Measurements from ENCODE around the gene TRAF3.

TRAF3 gene

GRCh38 chr14:102817942-102818940, 41.0 kb downstream of the TRAF3 start:
- ATAC-seq (ENCODE audit: low read depth) (peak; percentile 34; the same call in 2 of the 3 replicates), DNase-seq (ENCODE audit: low spot score) (no peak)
- no peak overlapping the region for H3K27ac ChIP-seq (ENCODE audit: poor library complexity, severe bottlenecking)
- H3K36me3 ChIP-seq (ENCODE audit: low read depth) = no peaks in the 10 kb centered on the region
- H3K4me1 ChIP-seq (ENCODE audit: insufficient read depth, poor library complexity, severe bottlenecking) = peaks cover 13% of the 10 kb centered on the region
- TF ChIP-seq, protein P1, sequence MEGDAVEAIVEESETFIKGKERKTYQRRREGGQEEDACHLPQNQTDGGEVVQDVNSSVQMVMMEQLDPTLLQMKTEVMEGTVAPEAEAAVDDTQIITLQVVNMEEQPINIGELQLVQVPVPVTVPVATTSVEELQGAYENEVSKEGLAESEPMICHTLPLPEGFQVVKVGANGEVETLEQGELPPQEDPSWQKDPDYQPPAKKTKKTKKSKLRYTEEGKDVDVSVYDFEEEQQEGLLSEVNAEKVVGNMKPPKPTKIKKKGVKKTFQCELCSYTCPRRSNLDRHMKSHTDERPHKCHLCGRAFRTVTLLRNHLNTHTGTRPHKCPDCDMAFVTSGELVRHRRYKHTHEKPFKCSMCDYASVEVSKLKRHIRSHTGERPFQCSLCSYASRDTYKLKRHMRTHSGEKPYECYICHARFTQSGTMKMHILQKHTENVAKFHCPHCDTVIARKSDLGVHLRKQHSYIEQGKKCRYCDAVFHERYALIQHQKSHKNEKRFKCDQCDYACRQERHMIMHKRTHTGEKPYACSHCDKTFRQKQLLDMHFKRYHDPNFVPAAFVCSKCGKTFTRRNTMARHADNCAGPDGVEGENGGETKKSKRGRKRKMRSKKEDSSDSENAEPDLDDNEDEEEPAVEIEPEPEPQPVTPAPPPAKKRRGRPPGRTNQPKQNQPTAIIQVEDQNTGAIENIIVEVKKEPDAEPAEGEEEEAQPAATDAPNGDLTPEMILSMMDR (IDR thresholded peaks at IDR 0.05; ENCODE audit: poor library complexity, severe bottlenecking) = no peak
- no peak overlapping the region for H3K4me3 ChIP-seq (ENCODE audit: severe bottlenecking)
- no peaks in the 10 kb centered on the region for H3K27me3 ChIP-seq (ENCODE audit: insufficient read depth, poor library complexity, severe bottlenecking)
- H3K9me3 ChIP-seq (ENCODE audit: severe bottlenecking) = no peaks in the 10 kb centered on the region

DNA sequence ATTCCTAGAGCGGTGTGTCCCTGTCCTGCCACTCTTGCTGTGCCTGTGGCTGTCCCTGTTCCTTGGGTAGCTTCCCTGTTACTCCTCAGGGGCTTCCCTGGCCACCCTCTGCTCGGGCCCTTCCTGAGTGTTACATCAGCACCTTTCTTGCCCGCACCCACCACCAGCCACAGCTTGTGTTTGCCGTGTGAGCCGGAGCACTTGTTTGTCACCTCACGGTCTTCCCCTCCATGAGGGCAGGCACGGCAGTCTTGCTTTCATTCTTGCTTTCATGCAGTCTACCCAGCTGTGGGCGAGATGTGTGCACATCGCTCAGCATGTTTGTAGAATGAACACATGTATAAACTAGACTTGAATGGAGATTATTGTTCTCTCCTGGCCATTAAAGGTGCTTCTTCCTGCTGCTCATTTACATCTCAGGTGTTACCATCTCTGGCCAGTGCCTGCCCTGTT, 42.0 kb downstream of the TRAF3 start:
- peaks cover 16% of the 10 kb centered on the region for H3K4me1 ChIP-seq (ENCODE audit: insufficient read depth, poor library complexity, severe bottlenecking)
- DNase-seq (ENCODE audit: low spot score) = no peak
- TF ChIP-seq, protein P1 (IDR thresholded peaks at IDR 0.05; ENCODE audit: poor library complexity, severe bottlenecking) = no peak
- no peaks in the 10 kb centered on the region for H3K36me3 ChIP-seq (ENCODE audit: low read depth)
- H3K27me3 ChIP-seq (ENCODE audit: insufficient read depth, poor library complexity, severe bottlenecking) = no peaks in the 10 kb centered on the region
- peak; percentile 76 for ATAC-seq (ENCODE audit: low read depth)
- H3K4me3 ChIP-seq (ENCODE audit: severe bottlenecking) = no peak overlapping the region
- H3K9me3 ChIP-seq (ENCODE audit: severe bottlenecking) = no peaks in the 10 kb centered on the region
- no peak overlapping the region for H3K27ac ChIP-seq (ENCODE audit: poor library complexity, severe bottlenecking)

GRCh38 chr14:102819747-102820330, 42.6 kb downstream of the TRAF3 start:
- Histone ChIP-seq H3K27ac (ENCODE audit: poor library complexity, severe bottlenecking) (no peak overlapping the region), H3K4me1 (ENCODE audit: insufficient read depth, poor library complexity, severe bottlenecking) (peaks cover 22% of the 10 kb centered on the region), H3K4me3 (ENCODE audit: severe bottlenecking) (no peak overlapping the region), H3K36me3 (ENCODE audit: low read depth) (no peaks in the 10 kb centered on the region), H3K27me3 (ENCODE audit: insufficient read depth, poor library complexity, severe bottlenecking) (no peaks in the 10 kb centered on the region), H3K9me3 (ENCODE audit: severe bottlenecking) (no peaks in the 10 kb centered on the region)
- no peak for ATAC-seq (ENCODE audit: low read depth)
- TF ChIP-seq, protein P1 (IDR thresholded peaks at IDR 0.05; ENCODE audit: poor library complexity, severe bottlenecking) = no peak
- DNase-seq (ENCODE audit: low spot score) = no peak

DNA sequence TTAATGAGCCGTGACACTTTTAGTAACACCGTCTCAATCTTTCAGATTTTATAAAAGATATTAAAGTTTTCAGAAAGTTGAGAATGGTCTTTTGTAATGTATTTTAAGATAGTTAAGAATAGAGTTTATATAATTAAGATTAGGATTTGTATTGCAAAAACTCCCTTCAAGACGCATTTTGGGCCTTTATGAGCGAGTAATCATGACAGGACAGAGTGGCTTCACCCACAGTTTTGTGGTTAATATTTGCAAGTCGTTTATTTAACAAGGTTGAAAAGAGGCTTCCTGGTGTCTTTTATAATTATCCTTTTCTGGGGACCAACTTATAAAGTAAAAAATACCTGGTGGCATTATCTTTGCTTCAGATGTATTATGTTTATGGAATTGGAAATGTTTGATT, 44.0 kb downstream of the TRAF3 start:
- Histone ChIP-seq H3K27me3 (ENCODE audit: insufficient read depth, poor library complexity, severe bottlenecking) (no peaks in the 10 kb centered on the region), H3K9me3 (ENCODE audit: severe bottlenecking) (no peaks in the 10 kb centered on the region), H3K4me3 (ENCODE audit: severe bottlenecking) (no peak overlapping the region), H3K36me3 (ENCODE audit: low read depth) (no peaks in the 10 kb centered on the region), H3K4me1 (ENCODE audit: insufficient read depth, poor library complexity, severe bottlenecking) (peaks cover 25% of the 10 kb centered on the region), H3K27ac (ENCODE audit: poor library complexity, severe bottlenecking) (no peak overlapping the region)
- TF ChIP-seq, protein P1 (IDR thresholded peaks at IDR 0.05; ENCODE audit: poor library complexity, severe bottlenecking) = no peak
- no peak for ATAC-seq (ENCODE audit: low read depth)
- no peak for DNase-seq (ENCODE audit: low spot score)
